DOHH2 (cell line): ENCODE measurements around the gene GMPPA.

Experiments
- H3F3A ChIP-seq: fragments of 200-600 bp; sonication (generic), shearing (Covaris generic); 2 replicates; pipeline ENCODE4 v1.6.0; 2016; ENCODE audit warnings: antibody characterized with exemption, mild to moderate bottlenecking; ENCODE audit not compliant: control insufficient read depth, insufficient read depth
- H3K27ac ChIP-seq: fragments of 200-600 bp; sonication (generic); 2 replicates; pipeline ENCODE4 v1.5.1; 2014; ENCODE audit warnings: low read depth, mild to moderate bottlenecking, low read length, moderate library complexity
- H3K27me3 ChIP-seq: fragments of 200-600 bp; sonication (generic); 2 replicates; pipeline ENCODE4 v1.6.1; 2014; ENCODE audit warnings: mild to moderate bottlenecking, low read length, mixed read lengths; ENCODE audit not compliant: control insufficient read depth
- H3K36me3 ChIP-seq: fragments of 200-600 bp; sonication (generic); 2 replicates; pipeline ENCODE4 v1.6.1; 2014; ENCODE audit warnings: mild to moderate bottlenecking, low read length, moderate library complexity, mixed read lengths; ENCODE audit not compliant: control insufficient read depth
- H3K4me1 ChIP-seq: fragments of 200-600 bp; sonication (generic); 2 replicates; pipeline ENCODE4 v1.6.1; 2014; ENCODE audit warnings: mild to moderate bottlenecking, low read length, mixed read lengths; ENCODE audit not compliant: control insufficient read depth
- H3K4me2 ChIP-seq: fragments of 200-600 bp; sonication (generic); 2 replicates; pipeline ENCODE4 v1.6.0; 2014; ENCODE audit warnings: mild to moderate bottlenecking, low read length, moderate library complexity
- H3K4me3 ChIP-seq: fragments of 200-600 bp; sonication (generic); 2 replicates; pipeline ENCODE4 v1.5.1; 2014; ENCODE audit warnings: mild to moderate bottlenecking, low read length, mixed read lengths
- H3K79me2 ChIP-seq: fragments of 200-600 bp; sonication (generic); 2 replicates; pipeline ENCODE4 v1.6.1; 2014; ENCODE audit warnings: mild to moderate bottlenecking, low read length, mixed read lengths; ENCODE audit not compliant: control insufficient read depth
- H3K9me2 ChIP-seq: fragments of 200-600 bp; sonication (generic); replicated peaks from 2 replicates; pipeline ENCODE4 v1.6.1; 2014; ENCODE audit warnings: mild to moderate bottlenecking, low read length, mixed read lengths; ENCODE audit not compliant: control insufficient read depth
- H3K9me3 ChIP-seq: fragments of 200-600 bp; sonication (generic); 2 replicates; pipeline ENCODE4 v1.6.1; 2014; ENCODE audit warnings: antibody characterized with exemption, low read length, mixed read lengths; ENCODE audit not compliant: control insufficient read depth, insufficient read depth
- H4K20me1 ChIP-seq: fragments of 200-600 bp; sonication (generic); 2 replicates; pipeline ENCODE4 v1.6.0; 2014; ENCODE audit warnings: low read depth, mild to moderate bottlenecking, antibody characterized with exemption, low read length, moderate library complexity; ENCODE audit not compliant: control insufficient read depth, insufficient read depth
- EZH2phosphoT487 ChIP-seq: fragments of 200-600 bp; sonication (generic); IDR thresholded peaks from 2 replicates; pipeline ENCODE4 v1.6.1; 2017; ENCODE audit warnings: borderline replicate concordance, mild to moderate bottlenecking, antibody characterized with exemption, low read length, moderate library complexity, mixed read lengths
- TF ChIP-seq, protein P1 (sequence below): fragments of 200-600 bp; sonication (generic); IDR thresholded peaks from one replicate; pipeline ENCODE4 v1.5.1; 2014; ENCODE audit warnings: antibody characterized with exemption, mild to moderate bottlenecking, low read depth, low read length; ENCODE audit not compliant: poor library complexity, severe bottlenecking

Gene GMPPA

GRCh38 chr2:219555956-219556355 lies 57.3 kb downstream of the GMPPA start:
- no peaks in the 10 kb centered on the region for H3K79me2 ChIP-seq
- no peaks in the 10 kb centered on the region for H3K4me1 ChIP-seq
- no peaks in the 10 kb centered on the region for H4K20me1 ChIP-seq
- H3K9me2 ChIP-seq, result no peaks in the 10 kb centered on the region
- H3K4me2 ChIP-seq, result no peak overlapping the region
- no peaks in the 10 kb centered on the region for H3K9me3 ChIP-seq
- no peaks in the 10 kb centered on the region for H3K27me3 ChIP-seq
- H3F3A ChIP-seq, result no peaks in the 10 kb centered on the region
- no peak overlapping the region for H3K27ac ChIP-seq
- no peaks in the 10 kb centered on the region for H3K36me3 ChIP-seq
- no peak overlapping the region for H3K4me3 ChIP-seq
- no peak for TF ChIP-seq EZH2phosphoT487
- TF ChIP-seq, protein P1, sequence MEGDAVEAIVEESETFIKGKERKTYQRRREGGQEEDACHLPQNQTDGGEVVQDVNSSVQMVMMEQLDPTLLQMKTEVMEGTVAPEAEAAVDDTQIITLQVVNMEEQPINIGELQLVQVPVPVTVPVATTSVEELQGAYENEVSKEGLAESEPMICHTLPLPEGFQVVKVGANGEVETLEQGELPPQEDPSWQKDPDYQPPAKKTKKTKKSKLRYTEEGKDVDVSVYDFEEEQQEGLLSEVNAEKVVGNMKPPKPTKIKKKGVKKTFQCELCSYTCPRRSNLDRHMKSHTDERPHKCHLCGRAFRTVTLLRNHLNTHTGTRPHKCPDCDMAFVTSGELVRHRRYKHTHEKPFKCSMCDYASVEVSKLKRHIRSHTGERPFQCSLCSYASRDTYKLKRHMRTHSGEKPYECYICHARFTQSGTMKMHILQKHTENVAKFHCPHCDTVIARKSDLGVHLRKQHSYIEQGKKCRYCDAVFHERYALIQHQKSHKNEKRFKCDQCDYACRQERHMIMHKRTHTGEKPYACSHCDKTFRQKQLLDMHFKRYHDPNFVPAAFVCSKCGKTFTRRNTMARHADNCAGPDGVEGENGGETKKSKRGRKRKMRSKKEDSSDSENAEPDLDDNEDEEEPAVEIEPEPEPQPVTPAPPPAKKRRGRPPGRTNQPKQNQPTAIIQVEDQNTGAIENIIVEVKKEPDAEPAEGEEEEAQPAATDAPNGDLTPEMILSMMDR, result no peak

- H3K4me3 ChIP-seq, result no peak overlapping the region
- no peak for TF ChIP-seq EZH2phosphoT487
- TF ChIP-seq, protein P1, result no peak
- no peaks in the 10 kb centered on the region for H3K4me1 ChIP-seq
- no peaks in the 10 kb centered on the region for H3K9me2 ChIP-seq
- H3K79me2 ChIP-seq, result no peaks in the 10 kb centered on the region
- no peak overlapping the region for H3K4me2 ChIP-seq
- no peak overlapping the region for H3K27ac ChIP-seq
- H4K20me1 ChIP-seq, result no peaks in the 10 kb centered on the region
- H3K9me3 ChIP-seq, result no peaks in the 10 kb centered on the region
- H3K27me3 ChIP-seq, result no peaks in the 10 kb centered on the region
- no peaks in the 10 kb centered on the region for H3K36me3 ChIP-seq
- H3F3A ChIP-seq, result no peaks in the 10 kb centered on the region
These were observed 57.7 kb downstream of the GMPPA start for GRCh38 chr2:219556413-219556812.
